ENCODE data around the gene UBE2D1.

DNA sequence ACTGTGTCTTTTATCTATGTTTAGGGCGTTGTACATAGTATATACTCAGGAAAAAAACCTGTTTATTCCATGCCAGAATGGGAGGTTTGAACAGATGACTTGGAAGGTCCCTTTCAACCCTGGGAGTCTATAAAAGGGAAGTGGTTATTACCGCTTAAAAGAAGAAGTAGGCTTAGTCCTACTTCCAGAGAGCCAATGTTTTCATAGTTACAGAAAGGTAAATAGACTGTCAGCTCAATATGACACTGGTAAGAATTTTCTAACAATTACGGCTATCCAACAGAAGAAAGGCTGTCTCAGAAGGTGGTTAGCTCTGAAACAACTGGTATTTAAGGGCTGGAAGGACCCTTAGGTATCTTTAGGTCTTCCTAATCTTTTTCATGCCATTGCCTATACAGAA lies 49.3 kb downstream of the UBE2D1 start:
- TF ChIP-seq, protein P1, sequence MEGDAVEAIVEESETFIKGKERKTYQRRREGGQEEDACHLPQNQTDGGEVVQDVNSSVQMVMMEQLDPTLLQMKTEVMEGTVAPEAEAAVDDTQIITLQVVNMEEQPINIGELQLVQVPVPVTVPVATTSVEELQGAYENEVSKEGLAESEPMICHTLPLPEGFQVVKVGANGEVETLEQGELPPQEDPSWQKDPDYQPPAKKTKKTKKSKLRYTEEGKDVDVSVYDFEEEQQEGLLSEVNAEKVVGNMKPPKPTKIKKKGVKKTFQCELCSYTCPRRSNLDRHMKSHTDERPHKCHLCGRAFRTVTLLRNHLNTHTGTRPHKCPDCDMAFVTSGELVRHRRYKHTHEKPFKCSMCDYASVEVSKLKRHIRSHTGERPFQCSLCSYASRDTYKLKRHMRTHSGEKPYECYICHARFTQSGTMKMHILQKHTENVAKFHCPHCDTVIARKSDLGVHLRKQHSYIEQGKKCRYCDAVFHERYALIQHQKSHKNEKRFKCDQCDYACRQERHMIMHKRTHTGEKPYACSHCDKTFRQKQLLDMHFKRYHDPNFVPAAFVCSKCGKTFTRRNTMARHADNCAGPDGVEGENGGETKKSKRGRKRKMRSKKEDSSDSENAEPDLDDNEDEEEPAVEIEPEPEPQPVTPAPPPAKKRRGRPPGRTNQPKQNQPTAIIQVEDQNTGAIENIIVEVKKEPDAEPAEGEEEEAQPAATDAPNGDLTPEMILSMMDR (IDR thresholded peaks at IDR 0.05; ENCODE audit: low read depth, low read length) = no peak
- no peak for TF ChIP-seq POLR2A (IDR thresholded peaks at IDR 0.05; ENCODE audit: extremely low read depth, insufficient read length)
